GM19023 (cell line): ENCODE results near the gene CNTN5.

ENCODE experiments used
- ATAC-seq: cut with Tn5 transposase; IDR thresholded peaks from one replicate; pipeline ENCODE4 v1.9.1; 2021; ENCODE audit warnings: mild to moderate bottlenecking, moderate library complexity; ENCODE audit not compliant: unreplicated experiment

Gene CNTN5

DNA sequence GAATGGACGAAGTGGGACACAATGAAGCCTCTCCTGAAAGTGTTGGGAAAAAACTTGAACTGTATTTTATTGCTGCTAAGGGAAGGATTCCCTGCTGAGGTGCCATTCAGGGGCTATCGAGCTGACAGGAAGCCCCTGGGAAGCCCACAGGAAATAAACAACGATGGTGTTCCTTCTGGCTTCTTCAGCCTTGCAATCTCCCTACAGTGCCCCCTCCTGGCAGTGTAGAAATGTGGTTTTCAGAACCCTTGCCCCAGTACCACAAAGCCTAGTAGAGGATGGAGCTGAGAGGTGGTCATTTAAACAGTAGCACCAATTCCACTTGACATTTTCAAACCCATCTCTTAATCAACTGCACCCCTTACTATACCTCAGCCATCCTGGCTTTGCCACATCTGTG, 989.6 kb downstream of the CNTN5 start:
- ATAC-seq, result no peak

DNA sequence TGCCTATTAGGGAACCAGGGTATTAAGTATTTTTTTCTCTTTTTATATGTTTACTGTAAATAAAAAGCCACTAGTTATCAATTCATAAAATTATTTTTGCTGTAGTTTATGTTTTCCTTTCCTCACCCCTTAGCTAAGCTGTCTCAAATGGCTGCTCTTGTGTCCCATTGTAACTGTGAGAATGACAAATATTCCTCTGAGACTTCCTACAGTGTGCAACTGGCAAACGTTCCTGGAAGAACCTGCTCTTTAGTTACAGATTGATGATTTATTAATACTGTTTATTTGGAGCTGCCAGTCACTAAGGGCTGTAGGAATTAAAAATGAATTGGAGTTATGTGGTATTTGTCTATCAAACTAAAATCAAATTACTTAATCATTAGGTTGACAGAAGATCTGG, 990.9 kb downstream of the CNTN5 start:
- ATAC-seq, result no peak

DNA sequence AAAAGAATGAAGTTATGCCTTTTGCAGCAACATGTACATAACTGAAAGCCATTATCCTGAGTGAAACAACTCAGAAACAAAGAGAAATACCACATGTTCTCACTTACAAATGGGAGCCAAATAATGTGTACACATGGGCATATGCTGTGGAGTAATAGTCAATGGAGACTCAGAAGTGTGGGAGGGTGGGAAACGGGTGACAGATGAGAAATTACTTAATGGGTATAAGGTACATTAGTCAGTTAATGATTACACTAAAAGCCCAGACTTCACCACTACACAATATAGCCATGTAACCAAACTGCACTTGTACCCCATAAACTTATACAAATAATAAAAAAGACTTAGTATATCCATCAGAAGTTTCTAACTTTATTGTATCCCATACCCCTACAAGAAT, 992.3 kb downstream of the CNTN5 start:
- ATAC-seq, result no peak

DNA sequence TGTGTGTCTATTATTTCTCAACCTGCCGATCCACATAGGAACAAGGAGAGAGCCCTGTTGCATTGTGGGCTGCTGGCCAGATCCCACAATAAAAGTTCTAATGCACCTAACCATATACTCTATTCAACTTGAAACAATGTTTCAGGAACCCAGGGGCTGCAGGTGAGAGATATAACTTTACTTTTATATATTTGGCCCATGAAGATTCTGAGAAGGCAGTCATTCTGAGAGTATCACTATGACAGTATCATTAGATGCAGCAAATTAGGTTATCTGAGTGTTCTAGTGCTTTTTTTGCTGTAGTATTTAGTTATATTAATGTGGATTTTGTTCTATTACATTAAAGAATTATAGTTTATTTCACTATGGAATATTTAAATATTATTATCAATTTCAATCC, 1011.2 kb downstream of the CNTN5 start:
- ATAC-seq, result no peak

DNA sequence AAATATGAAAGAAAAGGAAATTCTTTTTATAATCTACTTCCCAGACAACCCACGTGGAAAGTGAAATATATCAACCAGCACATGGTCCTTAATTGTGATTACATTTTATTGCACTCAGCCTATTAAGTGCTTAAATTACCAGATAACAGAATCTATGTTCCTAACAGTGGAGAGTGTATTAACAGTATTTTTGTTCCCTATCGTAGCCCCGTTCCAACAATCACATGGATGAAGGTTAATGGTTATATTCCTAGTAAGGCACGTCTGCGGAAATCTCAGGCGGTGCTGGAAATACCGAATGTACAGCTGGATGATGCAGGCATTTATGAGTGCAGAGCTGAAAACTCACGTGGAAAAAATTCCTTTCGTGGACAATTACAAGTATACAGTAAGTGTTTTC, 1040.3 kb downstream of the CNTN5 start:
- ATAC-seq, result no peak

DNA sequence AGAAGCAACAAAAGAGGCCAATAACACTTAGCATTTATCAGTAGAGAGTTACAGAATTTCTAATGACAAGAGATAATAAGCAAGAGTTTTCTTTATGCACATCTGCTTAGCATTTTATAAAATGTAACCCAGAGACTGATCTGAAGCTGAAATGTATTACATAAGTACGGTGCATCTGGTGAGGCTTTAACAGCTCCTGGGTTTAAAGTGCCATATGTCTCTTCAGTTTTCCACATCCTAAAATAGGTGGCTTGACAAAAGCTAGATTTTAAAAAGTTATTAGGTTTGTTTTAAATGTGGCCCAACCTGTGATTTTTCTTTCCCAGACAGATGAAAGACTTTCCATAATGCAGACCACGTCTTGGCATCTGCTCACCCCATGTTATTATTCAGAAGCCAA, 1045.7 kb downstream of the CNTN5 start:
- no peak for ATAC-seq

DNA sequence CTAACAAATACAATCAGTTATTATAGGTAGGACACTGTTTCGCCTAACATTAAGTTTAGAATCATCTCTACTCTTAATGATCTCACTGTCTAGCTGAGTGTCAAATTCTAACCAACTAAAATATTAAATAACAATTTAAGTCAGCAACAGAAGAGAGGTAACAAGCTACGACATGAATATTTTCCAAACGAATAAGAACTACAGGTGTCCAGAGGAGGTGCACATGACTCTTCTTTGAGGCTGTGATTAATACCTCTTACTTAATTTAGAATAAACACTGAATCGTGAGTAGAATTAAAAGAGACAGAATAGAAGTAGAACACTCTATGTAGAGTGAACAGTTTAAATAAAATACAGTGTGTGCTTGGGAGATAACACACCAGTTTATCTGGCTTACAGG, 1047.4 kb downstream of the CNTN5 start:
- ATAC-seq, result no peak

DNA sequence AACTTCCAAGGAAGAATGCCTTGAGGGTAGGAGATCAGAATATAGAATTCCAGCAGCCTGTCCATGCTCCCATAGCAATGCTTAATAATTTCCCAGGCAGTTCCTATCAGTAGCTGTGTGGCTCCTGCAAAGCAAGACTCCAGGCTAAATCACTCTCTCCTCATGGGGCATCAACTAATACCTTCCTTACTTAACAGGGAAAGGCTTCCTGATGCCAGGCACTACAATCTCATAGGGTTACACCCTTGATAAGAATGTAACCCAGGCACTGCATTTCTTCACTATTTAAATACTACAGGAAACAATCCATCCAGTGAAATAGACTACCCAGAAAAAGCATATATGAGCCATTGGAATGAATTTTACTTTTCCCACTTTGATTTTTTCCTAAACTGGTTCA, 1051.4 kb downstream of the CNTN5 start:
- ATAC-seq, result no peak

DNA sequence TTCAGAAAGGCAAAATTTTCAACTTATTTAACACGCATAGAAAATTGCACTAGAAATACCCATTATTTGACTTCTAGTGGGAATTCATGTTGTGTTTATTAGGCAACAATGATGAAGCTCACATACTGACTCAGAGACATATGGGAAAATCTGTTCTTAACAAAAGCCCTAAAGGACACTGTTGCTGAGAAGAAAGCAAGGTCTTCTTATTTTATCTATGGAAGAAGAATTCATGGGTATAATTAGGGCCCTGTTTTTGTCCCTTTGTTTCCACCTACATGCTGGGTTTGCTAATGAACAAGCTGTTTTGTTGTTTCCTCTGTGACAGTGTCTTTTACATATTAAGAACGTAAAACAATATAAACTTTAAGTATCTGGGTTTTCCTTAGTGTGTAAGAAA, 1059.6 kb downstream of the CNTN5 start:
- no peak for ATAC-seq

DNA sequence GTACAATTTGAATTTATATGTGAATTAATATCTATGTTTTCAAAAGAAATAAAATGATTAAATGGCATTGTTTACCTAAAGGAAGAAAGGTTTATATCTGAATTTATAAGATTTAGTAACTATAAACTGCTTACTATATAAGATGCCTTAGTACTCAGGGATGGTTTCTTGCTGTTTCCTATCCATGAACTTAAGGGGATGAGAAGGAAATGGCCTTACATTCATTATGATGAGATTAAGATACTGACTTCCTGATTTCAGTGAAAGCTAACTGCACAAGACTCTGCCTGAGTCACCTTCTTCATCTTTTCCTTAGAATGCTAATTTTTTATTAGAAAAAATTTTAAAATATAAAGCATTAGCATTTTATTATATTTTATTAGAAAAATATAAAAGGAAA, 1060.1 kb downstream of the CNTN5 start:
- no peak for ATAC-seq

DNA sequence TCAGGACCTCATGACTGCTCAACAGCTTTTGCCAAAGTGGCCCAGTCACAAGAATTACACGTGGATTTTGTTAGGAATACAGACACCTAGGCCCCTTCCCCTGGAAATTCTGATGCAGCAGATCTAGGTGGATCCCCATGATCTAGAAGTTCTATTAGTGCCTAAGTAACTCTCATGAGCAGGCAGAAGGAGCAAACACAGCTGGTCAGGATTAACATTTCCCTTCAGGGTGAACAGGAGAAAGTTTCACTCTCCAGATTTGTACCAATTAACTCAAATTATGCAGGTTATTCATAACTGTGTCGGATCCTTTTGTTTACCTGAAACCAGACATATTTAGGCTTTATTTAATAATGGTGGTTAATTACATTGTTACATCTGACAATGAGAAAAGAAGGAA, 1072.9 kb downstream of the CNTN5 start:
- ATAC-seq, result no peak

DNA sequence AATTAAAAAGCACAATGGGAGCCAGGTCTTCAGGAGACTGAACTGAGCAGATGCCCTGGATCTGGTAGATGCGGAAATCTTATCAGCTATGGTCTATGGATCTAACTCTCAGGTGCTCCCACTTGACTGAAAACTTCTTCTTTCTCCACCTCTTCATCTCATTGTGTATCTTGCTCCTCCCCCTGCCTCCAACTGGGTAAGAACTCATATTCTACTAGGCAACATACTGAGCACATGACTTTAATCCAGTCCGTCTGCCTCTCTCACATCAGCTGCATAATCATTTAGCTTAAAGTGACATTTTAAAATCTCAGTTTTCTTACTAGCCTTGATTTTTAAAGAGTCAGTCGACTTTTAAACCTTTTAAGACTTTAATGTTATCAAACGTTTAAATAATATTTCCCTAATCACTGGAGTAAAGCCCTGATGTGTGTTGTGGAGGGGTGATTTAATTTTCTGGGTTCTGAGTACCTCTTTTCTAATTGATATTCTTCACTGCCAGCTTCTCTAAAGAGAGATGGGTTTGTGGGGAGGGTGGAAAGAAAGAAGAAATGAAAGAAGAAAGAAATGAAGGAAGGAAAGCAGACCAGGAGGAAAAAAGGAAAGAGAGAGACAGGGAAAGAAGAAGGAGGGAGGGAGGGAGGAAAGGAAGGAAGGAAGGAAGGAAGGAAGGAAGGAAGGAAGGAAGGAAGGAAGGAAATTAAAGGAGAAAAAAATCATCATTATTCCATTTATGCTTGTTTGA, 1073.5 kb downstream of the CNTN5 start:
- no peak for ATAC-seq

DNA sequence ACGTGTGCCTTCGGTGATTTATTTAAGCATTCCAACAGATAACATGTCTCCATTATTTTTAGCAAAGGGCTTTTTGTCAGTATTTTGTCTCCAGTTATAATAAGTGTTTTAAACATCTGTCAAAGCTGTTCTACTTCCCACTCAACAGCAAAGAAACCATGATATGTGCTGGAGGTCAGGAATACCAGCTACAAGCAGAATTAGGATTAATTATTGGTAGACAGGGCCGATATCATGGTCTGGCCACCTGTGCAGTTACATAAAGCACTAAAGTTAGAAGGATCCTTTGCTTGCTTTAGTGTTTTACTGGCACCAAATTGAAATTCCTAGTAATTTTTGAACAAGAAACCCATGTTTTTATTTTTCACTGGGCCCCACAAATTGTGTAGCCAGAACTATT, 1075.1 kb downstream of the CNTN5 start:
- ATAC-seq, result no peak

DNA sequence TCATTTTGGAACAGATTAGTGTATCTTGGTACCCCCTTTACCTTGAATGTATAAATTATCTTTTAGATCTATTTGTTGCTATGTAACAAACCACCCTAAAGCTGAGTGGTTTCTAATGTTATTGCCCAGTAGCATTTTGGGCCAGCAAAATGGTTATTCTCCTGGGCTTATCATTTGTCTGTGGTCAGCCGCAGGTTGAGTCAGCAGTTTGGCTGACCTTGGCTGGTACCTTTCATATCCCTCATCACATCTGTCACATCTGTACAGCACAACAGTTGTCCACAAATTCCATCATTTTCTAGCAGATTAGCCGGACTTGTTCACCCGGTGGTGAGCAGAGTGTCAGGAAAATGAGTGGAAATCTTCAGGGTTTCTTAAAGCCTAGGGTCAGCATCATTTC, 1077.8 kb downstream of the CNTN5 start:
- no peak for ATAC-seq

DNA sequence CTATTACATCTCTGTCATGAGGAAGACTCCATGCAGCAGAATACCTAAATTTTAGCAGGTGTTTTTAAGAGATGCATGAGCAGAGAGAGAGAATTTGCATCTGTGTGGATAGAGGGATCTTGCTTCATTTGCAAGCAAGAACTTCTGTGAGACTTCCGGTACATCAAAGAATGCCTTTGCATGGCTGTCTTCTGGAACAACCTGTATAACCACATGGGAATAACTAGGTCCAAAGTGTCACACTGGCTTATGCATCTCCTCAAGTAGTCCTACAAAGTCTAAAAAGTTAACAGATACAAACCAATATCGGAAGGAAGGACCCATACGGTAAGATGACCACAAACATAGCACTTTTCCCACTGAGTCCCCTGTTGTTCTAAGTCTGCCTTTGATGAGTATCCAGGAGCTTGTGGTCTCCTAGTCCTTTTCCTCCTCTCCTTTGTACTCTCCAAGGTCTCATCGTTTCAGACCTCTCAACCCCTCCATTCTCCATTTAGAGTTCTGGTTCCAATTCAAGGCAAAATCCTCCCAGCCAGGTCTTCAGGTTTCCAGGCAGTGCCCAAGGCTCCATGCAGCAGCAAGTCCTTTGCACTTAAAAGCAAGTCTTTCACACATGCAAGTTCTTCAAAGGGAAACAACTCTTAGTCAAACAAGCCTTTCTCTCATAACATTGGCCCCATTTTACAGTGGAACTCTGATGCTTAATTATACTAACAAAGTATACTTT, 1084.7 kb downstream of the CNTN5 start:
- ATAC-seq, result no peak

DNA sequence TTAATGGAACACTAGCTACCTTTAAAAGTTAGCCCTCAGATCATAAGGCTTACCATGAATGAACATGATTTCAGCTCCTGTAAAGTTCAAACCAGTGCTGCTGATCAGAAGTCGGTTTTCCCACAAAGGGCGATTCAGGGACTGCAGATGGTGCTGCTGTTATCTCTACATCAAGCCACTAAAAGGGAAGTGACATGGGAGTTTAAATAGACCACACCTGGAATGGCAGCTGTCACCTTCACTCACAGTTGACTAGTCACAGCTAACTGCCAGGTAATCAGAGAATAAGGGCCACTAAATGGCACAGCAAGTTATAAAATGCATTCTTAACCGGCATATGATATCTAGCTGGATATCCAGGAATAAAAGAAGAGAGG, 1085.2 kb downstream of the CNTN5 start:
- ATAC-seq, result no peak

DNA sequence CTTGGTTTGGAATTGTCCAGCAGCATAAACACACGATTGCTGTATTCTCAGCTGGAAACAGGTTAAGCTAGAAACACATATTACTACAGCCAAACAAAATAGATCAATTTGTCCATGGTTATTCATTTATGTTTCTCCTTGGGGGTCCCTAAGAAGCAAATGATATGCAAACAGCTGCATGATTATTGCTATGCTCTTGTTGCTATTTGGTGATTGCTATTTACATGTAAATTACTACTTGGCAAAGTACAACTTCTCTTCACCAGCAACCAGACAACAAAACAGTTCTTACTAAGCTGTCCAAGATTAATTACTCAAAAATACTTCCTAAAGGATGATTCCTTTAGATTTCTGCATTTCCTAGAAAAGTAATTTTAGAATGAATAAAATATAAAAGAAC, 1098.4 kb downstream of the CNTN5 start:
- ATAC-seq, result no peak

DNA sequence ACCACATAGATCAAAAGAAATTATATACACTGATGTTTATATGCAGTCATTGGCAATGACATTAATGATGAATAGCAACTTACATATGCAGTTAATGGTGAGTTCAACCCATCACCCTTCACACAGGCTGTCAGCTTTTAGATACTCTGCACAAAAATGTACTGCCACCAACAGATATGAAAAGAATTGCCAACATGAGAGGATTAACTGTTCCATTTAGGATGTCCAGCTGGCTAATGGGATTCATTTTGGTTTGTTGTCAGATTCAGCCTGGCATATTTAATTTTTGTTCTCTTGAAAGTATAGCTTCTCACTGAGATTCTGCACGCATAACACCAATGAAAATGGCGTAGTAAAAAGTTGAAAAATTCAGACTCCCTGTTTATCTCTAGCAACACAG, 1112.4 kb downstream of the CNTN5 start:
- no peak for ATAC-seq

DNA sequence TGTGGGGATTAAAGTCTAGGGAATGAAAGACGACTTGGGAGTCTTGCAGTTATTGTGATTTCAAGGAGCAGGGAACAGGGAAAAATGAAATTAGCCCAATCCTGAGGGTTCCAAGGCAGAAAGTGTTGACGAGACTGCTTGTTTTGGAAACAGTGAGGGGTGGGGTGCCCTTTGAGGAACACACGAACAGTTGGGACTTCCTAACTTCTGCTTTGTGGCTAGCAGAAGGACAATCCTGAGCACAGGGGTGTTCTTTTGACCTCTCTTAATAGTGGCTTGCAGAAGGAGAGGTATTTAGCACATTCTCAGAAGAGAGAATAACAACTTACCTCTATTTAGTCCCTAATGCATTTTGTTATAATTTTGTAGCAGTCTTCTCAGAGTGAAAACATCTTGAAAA, 1120.5 kb downstream of the CNTN5 start:
- no peak for ATAC-seq

DNA sequence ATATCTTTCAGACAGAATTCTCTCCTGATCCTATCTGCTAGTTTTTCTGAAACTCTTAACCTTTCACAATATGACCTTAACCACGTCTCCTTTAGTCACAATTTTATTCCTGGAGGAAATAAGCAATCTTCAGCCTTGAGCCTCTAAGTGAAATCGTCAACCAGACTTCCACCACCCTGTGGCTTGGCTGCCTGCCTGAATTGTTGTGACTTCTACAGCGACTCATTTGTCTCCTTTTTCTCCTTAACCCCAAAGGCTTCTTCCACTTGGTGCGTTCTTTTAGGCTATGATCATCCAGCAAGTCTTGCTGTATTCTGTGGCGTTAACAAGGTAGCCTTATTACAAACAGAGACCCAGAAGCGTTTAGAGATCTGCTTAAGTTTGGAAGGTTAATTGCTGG, 1131.2 kb downstream of the CNTN5 start:
- no peak for ATAC-seq

DNA sequence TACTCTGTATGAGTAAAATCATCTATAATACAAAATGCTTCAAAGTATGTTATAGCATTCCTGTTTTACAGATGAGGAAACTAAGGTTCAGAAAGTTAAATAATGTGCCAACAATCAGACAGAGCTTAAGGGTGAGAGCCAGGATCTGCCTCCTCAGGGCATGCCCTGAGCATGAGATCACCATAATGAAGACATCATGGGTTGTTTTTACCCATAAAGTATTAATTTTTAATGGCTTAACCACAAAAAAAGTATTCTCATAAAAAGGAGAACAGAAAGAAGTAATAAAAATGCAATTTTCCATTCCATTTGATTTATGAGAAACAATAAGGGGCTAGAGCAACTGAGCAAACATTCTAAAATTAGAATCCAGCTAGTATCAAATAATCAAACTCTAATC, 1132.0 kb downstream of the CNTN5 start:
- no peak for ATAC-seq

DNA sequence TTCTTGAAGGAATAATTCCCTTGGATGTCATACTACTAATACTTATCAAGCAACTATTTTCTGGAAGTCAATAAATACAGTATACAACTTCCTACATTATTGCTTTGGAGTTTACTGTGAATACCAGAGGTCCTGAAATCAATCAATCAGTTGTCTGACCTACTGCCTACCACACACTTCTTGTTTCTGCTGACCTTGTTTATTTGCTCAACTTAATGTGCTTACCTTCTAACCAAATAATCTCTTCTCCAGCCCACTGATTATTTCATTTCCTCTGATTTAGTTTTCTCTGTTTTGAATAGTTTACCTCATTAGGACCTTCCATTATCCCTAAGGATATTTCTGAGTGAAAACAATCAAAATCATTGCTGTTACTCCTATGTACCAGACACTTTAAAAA, 1142.7 kb downstream of the CNTN5 start:
- no peak for ATAC-seq

DNA sequence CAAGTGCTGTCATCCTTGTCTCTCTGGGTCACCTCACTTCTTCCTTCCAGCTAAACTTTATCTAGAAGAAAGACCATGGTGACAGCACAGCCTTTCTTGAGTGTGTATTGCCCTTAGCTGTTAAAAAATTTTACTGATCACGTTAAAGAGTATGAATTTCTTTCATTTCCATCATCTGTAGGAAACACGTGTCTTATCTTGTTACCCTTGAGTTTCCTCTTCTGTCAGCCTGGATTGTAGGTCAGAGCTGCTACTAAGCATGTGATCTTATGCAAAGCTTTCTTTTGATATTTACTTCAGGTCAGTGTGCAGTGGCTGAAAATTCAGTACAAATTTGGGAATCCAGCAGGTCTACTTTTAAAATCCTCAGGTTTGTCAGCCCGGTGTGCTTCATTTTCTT, 1154.1 kb downstream of the CNTN5 start:
- no peak for ATAC-seq
